Measurements from ENCODE around the gene PITPNC1. TPM values are rescaled to one million over a fixed set of nuclear protein-coding genes. Genes with fewer than 3 reads are reported as not detected.

Gene PITPNC1
- total and polyA plus RNA-seq, 11 donors = 7.0 to 20.8 (median 11.3) TPM

DNA sequence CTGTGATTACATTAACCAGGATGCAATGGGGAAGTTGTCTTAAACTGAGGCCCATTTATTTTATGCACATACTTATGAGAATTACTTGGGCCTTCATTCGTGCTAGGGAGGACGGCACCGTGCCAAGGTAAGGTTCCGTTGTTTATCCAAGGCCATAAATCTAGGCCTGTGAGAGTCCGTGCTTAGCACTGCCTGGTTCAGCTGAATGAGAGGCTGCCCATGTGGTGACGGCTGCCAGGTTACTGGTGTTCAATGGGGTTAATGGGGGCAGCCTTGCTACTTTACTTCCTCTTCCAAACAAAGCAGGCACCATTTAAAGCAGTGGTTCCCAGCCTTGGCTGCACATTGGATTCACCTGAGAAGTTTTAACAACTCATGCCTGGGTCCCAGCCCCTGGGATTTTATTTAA lies 205.6 kb downstream of the PITPNC1 start:
- Histone ChIP-seq H3K27ac (no peak overlapping the region), H3K9me3 (peaks cover 0 to 6% (median 0%) of the 10 kb centered on the region in 12 donors), H3K36me3 (peaks cover 0 to 11% (median 0%) of the 10 kb centered on the region in 9 donors), H3K4me1 (peaks cover 0 to 4% (median 0%) of the 10 kb centered on the region in 12 donors), H3K4me3 (no peak overlapping the region), H3K27me3 (no peaks in the 10 kb centered on the region)
- intact Hi-C loops (cut with DNase I) = no loop called here
- 94 to 97% (median 96%) methylated on average over 6 of the region's 6 CpGs for WGBS, 4 donors
- ATAC-seq = no peak
- TF ChIP-seq, protein P1, sequence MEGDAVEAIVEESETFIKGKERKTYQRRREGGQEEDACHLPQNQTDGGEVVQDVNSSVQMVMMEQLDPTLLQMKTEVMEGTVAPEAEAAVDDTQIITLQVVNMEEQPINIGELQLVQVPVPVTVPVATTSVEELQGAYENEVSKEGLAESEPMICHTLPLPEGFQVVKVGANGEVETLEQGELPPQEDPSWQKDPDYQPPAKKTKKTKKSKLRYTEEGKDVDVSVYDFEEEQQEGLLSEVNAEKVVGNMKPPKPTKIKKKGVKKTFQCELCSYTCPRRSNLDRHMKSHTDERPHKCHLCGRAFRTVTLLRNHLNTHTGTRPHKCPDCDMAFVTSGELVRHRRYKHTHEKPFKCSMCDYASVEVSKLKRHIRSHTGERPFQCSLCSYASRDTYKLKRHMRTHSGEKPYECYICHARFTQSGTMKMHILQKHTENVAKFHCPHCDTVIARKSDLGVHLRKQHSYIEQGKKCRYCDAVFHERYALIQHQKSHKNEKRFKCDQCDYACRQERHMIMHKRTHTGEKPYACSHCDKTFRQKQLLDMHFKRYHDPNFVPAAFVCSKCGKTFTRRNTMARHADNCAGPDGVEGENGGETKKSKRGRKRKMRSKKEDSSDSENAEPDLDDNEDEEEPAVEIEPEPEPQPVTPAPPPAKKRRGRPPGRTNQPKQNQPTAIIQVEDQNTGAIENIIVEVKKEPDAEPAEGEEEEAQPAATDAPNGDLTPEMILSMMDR (IDR thresholded peaks at IDR 0.05) = no peak
- no peak for TF ChIP-seq POLR2A (IDR thresholded peaks at IDR 0.05)
- DNase-seq = no peak

DNA sequence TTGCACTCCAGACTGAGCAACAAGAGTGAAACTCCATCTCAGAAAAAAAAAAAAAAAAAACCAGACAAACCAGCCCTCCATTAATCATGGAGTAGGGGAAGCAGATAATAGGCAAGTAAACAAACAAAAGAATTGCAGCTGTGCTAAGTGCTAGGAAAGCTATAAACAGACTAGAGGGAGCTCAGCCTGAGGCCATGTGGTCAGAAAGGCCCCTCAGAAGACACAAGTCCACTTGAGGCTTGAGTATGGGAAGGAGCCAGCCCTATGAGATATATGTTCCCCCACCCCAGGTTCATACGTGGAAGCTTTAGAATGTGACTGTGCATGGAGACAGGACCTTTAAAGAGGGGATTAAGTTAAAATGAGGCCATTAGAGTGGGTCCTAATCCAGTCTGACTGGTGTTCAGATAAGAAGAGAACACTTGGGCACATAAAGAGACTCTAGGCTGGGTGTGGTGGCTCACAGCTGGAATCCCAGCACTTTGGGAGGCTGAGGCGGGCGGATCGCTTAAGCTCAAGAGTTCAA lies 208.1 kb downstream of the PITPNC1 start:
- no peak for DNase-seq
- intact Hi-C loops (cut with DNase I) = no loop called here
- H3K27me3 ChIP-seq = no peaks in the 10 kb centered on the region
- H3K27ac ChIP-seq = no peak overlapping the region
- peaks cover 0 to 6% (median 0%) of the 10 kb centered on the region in 12 donors for H3K9me3 ChIP-seq
- H3K36me3 ChIP-seq = peaks cover 0 to 4% (median 0%) of the 10 kb centered on the region in 9 donors
- ATAC-seq = no peak
- H3K4me3 ChIP-seq = no peak overlapping the region
- WGBS, 4 donors = 95 to 98% (median 95%) methylated on average over 4 of the region's 4 CpGs
- no peaks in the 10 kb centered on the region for H3K4me1 ChIP-seq
- TF ChIP-seq, protein P1 (IDR thresholded peaks at IDR 0.05) = no peak
- TF ChIP-seq POLR2A (IDR thresholded peaks at IDR 0.05) = no peak

DNA sequence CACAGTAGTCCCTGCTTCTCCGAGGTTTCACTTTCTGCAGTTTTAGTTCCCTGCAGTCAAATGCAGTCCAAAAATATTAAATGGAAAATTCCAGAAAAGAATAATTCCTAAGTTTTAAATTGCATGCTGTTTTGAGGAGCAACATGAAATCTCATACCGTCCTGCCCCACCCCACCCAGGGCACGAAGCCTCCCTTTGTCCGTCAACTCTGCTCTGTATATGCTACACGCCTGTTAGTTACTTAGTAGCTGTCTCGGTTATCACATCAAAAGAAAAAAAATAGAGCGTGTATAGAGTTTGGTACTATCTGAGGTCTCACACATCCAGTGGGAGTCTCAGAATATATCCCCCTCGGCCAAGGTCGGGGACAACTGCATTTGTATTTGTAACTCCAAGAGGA lies 211.2 kb downstream of the PITPNC1 start:
- no peaks in the 10 kb centered on the region for H3K36me3 ChIP-seq
- DNase-seq (no peak), ATAC-seq (no peak)
- no peaks in the 10 kb centered on the region for H3K27me3 ChIP-seq
- intact Hi-C loops (cut with DNase I) = no loop called here
- H3K9me3 ChIP-seq = peaks cover 0 to 11% (median 0%) of the 10 kb centered on the region in 12 donors
- H3K4me3 ChIP-seq = no peak overlapping the region
- no peak overlapping the region for H3K27ac ChIP-seq
- WGBS, 4 donors = 65 to 82% (median 75%) methylated on average over 9 of the region's 9 CpGs
- no peaks in the 10 kb centered on the region for H3K4me1 ChIP-seq
- TF ChIP-seq, protein P1 (IDR thresholded peaks at IDR 0.05) = no peak
- no peak for TF ChIP-seq POLR2A (IDR thresholded peaks at IDR 0.05)

DNA sequence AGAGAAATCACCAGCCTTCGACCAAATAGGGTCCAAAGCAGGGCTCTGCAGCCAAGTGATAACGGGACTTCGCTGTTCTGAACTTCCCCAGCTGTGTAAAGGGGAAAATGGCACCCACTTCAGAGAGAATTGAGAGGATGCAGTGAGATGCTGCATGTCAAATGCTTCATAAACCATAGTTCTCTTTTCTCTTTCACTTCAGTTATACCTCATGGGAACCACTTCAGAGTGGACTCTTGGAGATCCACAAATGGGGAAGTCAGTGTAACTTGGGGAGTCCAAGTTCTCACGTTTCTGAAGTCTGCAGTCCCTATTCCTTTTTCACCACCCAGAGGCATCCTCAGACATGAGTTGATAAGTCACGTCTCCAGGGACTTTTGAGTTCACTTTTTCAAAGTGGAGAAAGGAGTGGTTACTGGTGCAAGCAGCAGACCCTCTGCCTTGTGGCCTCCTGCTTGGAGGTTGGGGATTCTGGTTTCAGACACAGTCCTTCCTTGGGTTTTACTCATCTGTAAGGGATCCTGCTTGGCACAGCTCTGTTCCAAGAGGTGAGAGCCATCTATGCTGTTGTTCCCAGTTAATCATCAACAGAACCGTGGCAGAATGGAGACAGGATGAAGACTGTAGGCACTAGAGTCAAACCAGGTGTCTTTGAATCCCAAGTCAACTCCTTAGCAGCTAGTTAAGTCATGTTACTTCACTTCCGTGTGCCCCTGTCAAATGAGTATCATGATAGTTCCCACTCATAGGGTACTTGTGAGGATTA lies 217.2 kb downstream of the PITPNC1 start:
- ATAC-seq (no peak), DNase-seq (no peak)
- Histone ChIP-seq H3K4me1 (no peaks in the 10 kb centered on the region), H3K36me3 (no peaks in the 10 kb centered on the region), H3K4me3 (no peak overlapping the region), H3K9me3 (peaks cover 0 to 6% (median 0%) of the 10 kb centered on the region in 12 donors), H3K27me3 (no peaks in the 10 kb centered on the region), H3K27ac (no peak overlapping the region)
- intact Hi-C loops (cut with DNase I) = no loop called here
- WGBS, 4 donors = 78 to 85% (median 79%) methylated on average over 7 of the region's 7 CpGs
- TF ChIP-seq, protein P1 (IDR thresholded peaks at IDR 0.05) = no peak
- no peak for TF ChIP-seq POLR2A (IDR thresholded peaks at IDR 0.05)
